Ascending aorta (tissue), 2 donors: ENCODE measurements around the gene MAGI3. TPM values are rescaled to one million over a fixed set of nuclear protein-coding genes. Genes with fewer than 3 reads are reported as not detected.

Experiments used
- DNase-seq, 2 donors: peaks; one replicate each; pipeline ENCODE4 v3.0.0-alpha.2; 2019; ENCODE audit warnings: low spot score in 2 of 2
- H3K27ac ChIP-seq, 2 donors: fragments of 200-600 bp; sonication (generic); one replicate each; pipeline ENCODE4 v1.5.1; 2016 to 2017; ENCODE audit warnings: mild to moderate bottlenecking in 1 of 2
- H3K27me3 ChIP-seq: fragments of 200-600 bp; sonication (generic); one replicate; pipeline ENCODE4 v1.5.1; 2017
- H3K36me3 ChIP-seq, 2 donors: fragments of 200-600 bp; sonication (generic); one replicate each; pipeline ENCODE4 v1.5.1; 2016
- H3K4me1 ChIP-seq, 2 donors: fragments of 200-600 bp; sonication (generic); one replicate each; pipeline ENCODE4 v1.5.1; 2016 to 2017; ENCODE audit warnings: mild to moderate bottlenecking in 1 of 2
- H3K4me3 ChIP-seq, 2 donors: fragments of 200-600 bp; sonication (generic); one replicate each; pipeline ENCODE4 v1.5.1; 2016 to 2017; ENCODE audit warnings: mild to moderate bottlenecking in 1 of 2
- H3K9me3 ChIP-seq, 2 donors: fragments of 200-600 bp; sonication (generic); one replicate each; pipeline ENCODE4 v1.5.1; 2016
- intact Hi-C: fragments of 100-400 bp; cut with DNase I; formaldehyde crosslinking; loops from one replicate; pipeline ENCODE4 v1.15.1; 2023
- total RNA-seq: library from RNA; depleted of rRNA; stranded (reverse); fragments of >200 nt; gene quantifications from one replicate; pipeline ENCODE4 v1.1.0, GENCODE V29; 2016
- TF ChIP-seq, protein P1 (sequence below), 3 experiments: fragments of 200-600 bp in 2 of 3; fragments of 450-650 bp in 1 of 3; sonication (generic) in 2 of 3; IDR thresholded peaks; one replicate each; pipeline ENCODE4 v1.5.1; 2016 to 2019; ENCODE audit warnings: antibody characterized with exemption in 3 of 3, mild to moderate bottlenecking in 1 of 3, moderate library complexity in 1 of 3

MAGI3 gene
- total RNA-seq, 1 donor from 2014 or later = 14.9 TPM

DNA sequence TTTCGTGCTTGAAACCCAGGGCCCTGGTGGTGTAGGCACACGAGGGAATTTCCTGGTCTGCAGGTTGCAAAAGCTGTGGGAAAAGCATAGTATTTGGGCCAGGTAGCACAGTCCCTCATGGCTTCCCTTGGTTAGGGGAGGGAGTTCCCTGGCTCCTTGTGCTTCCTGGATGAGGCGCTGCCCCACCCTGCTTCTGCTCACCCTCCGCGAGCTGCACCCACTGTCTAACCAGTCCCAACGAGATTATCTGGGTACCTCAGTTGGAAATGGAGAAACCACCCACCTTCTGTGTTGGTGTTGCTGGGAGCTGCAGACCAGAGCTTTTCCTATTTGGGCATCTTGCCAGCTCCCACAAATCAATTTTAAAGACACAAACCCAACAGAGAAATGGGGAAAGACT, 186.0 kb downstream of the MAGI3 start:
- Histone ChIP-seq H3K4me1 (no peaks in the 10 kb centered on the region), H3K36me3 (no peaks in the 10 kb centered on the region), H3K27me3 (no peaks in the 10 kb centered on the region), H3K4me3 (no peak overlapping the region), H3K9me3 (peaks cover 0 to 17% of the 10 kb centered on the region in 2 donors), H3K27ac (no peak overlapping the region)
- intact Hi-C loops = no loop called here
- TF ChIP-seq, protein P1, sequence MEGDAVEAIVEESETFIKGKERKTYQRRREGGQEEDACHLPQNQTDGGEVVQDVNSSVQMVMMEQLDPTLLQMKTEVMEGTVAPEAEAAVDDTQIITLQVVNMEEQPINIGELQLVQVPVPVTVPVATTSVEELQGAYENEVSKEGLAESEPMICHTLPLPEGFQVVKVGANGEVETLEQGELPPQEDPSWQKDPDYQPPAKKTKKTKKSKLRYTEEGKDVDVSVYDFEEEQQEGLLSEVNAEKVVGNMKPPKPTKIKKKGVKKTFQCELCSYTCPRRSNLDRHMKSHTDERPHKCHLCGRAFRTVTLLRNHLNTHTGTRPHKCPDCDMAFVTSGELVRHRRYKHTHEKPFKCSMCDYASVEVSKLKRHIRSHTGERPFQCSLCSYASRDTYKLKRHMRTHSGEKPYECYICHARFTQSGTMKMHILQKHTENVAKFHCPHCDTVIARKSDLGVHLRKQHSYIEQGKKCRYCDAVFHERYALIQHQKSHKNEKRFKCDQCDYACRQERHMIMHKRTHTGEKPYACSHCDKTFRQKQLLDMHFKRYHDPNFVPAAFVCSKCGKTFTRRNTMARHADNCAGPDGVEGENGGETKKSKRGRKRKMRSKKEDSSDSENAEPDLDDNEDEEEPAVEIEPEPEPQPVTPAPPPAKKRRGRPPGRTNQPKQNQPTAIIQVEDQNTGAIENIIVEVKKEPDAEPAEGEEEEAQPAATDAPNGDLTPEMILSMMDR (IDR thresholded peaks at IDR 0.05) = no peak
- DNase-seq = no peak

DNA sequence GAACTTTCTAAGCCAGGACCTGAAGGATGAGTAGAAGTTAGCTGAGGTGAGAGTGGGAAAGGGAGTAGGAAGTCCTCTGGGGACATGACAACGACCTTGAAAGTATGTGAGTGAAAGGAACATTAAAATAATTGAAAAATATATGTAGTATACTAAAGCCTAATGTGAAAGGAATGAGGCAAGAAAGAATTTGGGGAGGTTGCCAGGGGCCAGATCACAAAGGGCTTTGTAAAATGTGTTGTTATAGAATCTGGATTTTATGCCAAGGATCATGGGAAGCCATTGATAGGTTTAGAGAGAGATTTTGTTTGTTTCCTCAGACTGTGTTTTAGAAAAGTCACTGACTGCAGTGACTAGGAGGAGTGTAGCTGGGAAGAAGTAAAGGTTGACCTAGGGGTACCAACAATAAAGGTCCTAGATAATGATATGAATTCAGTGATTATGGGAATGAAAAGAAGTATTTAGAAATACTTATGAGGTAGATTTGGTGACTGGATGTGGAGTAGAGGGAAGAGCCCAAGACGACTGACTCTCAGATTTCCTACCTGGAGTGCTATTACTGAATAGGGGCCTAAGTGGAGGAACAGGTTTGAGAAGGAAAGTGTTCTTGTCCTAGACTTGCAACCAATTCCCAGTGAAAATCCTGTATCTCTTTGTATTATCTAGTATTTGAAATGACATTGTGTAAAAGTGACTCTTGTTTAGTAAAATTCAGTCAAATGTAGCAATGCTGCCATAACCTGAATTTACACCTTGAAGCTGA, 189.1 kb downstream of the MAGI3 start:
- Histone ChIP-seq H3K27me3 (no peaks in the 10 kb centered on the region), H3K36me3 (no peaks in the 10 kb centered on the region), H3K9me3 (no peaks in the 10 kb centered on the region), H3K4me3 (no peak overlapping the region), H3K27ac (no peak overlapping the region), H3K4me1 (no peaks in the 10 kb centered on the region)
- DNase-seq = no peak
- TF ChIP-seq, protein P1 (IDR thresholded peaks at IDR 0.05) = no peak
- intact Hi-C loops = no loop called here

DNA sequence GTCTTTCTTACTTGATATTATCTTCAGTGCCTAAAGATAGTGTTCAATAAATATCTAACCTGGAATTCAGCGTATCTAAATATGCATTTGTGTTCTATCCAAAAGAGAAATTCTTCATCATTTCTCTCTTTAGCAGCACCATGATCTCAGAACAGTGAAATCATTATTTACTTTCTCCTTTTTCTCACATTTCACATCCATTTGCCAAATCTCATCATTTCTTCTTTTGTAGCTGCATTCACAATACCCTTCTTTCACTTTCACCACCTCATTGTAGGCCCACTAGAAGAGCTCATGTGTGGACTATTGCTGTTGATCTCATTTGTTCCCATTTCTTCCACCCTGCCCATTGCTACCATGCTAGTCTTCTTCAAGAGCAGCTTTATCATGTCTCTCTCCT, 191.0 kb downstream of the MAGI3 start:
- TF ChIP-seq, protein P1 (IDR thresholded peaks at IDR 0.05) = no peak
- no peaks in the 10 kb centered on the region for H3K9me3 ChIP-seq
- no peaks in the 10 kb centered on the region for H3K27me3 ChIP-seq
- peaks cover 0 to 11% of the 10 kb centered on the region in 2 donors for H3K36me3 ChIP-seq
- H3K27ac ChIP-seq = no peak overlapping the region
- intact Hi-C loops = no loop called here
- DNase-seq = no peak
- no peak overlapping the region for H3K4me3 ChIP-seq
- no peaks in the 10 kb centered on the region for H3K4me1 ChIP-seq

DNA sequence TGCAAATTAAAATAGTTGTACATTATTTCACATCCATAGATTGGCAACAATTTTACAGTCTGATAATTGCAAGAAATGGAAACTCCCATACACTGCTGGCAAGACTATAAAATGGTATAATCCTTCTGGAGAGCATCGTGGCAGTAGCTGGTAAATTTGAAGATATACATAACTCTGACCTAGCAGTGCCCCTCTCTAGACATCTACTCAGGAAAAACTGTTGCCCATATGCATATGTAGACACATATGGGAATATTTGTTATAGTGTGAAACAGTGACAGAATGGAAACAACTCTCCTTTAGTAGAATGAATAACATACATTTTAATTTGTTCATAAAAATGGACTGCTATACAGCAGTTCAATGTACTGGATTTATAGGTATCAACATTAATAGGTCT, 191.8 kb downstream of the MAGI3 start:
- no peak overlapping the region for H3K4me3 ChIP-seq
- no peaks in the 10 kb centered on the region for H3K9me3 ChIP-seq
- TF ChIP-seq, protein P1 (IDR thresholded peaks at IDR 0.05) = no peak
- H3K27me3 ChIP-seq = no peaks in the 10 kb centered on the region
- H3K36me3 ChIP-seq = peaks cover 0 to 17% of the 10 kb centered on the region in 2 donors
- no peak overlapping the region for H3K27ac ChIP-seq
- H3K4me1 ChIP-seq = no peaks in the 10 kb centered on the region
- DNase-seq = no peak
- intact Hi-C loops = no loop called here

DNA sequence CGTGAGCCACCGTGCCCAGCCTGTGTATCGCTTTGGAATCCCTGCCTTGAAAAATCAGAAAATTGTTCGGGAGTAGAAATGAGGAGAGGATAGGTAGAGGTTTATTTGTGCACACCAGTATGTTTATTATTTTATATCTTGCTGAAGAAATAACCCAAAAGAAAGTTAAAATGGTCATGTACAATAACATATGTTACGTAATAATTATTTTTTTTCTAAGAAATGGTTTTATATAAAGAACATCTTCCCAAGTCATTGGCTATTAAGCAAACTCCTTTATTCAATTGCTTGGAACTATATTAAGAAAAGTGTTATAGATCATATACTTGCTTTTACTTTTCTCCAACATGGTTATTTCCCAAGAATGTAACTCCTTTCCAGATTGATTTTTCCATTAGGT, 197.2 kb downstream of the MAGI3 start:
- no peaks in the 10 kb centered on the region for H3K9me3 ChIP-seq
- peaks cover 0 to 19% of the 10 kb centered on the region in 2 donors for H3K36me3 ChIP-seq
- no peak overlapping the region for H3K27ac ChIP-seq
- no peak for DNase-seq
- intact Hi-C loops = no loop called here
- H3K27me3 ChIP-seq = no peaks in the 10 kb centered on the region
- H3K4me3 ChIP-seq = no peak overlapping the region
- TF ChIP-seq, protein P1 (IDR thresholded peaks at IDR 0.05) = no peak
- H3K4me1 ChIP-seq = no peaks in the 10 kb centered on the region
